LoVo (cell line): Measurements from ENCODE around the gene S100A9.
A peak's percentile ranks its signal among the peaks of the same experiment; 100 is the strongest.

ENCODE experiments used
- DNase-seq: peaks from one replicate; pipeline ENCODE4 v3.0.0-alpha.2; 2016; ENCODE audit warnings: low spot score

Gene S100A9

DNA sequence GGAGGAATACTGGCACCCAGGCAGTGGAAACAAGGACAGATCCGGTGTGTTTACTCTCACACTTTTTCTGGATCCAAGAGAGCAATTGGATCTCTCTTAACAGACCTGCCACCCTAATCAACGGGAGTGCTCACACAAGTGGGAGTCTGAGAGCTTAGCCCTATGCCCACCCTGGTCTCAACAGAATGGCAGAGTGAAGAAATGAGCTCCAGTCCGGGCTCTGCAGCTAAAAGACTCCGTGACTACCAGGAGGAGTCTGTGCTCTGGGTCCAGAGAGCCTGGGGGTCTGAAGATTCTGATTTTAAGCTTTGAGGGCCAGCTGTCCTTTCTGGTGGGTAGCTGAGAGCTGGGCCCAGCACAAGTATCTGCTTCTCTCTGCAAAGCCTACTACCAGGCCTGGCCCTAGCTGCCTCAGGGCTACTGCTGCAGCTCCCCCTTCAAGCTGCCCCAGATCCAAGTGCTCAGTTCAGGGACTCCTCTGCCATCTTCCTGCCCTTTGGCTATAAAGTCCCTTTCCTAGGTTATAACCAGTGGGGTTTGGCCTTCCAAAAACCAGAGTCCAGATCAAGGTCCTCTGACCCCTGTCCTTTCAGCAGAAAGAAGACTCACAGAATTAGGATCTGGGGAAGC is 3.9 kb downstream of the S100A9 start:
- no peak for DNase-seq

DNA sequence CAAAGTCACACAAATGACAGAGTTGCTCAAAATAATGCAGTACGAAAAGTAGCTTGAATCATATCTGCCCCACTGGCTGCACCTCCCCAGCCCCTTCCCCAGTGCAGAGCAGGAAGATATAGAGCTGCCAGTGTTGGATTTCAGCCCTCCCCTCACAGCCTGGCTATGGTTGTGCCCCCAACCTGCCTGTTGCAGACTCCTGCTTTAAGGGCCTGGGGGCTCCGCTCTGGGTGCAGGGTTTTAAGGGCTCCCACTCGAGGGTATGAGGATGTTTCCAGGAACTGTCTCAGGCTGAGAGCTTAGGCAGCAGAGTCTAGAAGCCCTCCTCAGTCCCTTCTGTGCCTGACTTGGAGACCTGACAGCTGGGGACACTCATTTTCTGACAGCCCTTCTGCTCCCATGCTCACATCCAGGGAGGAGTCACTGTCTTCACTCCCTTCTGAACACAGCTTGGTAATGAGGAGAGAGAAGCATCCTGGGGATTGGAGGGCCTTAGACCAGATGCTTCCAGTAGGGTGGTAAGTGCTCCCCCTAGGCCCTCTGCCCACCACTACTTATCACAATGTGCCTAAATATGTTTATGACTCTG is 4.6 kb downstream of the S100A9 start:
- DNase-seq, result no peak

DNA sequence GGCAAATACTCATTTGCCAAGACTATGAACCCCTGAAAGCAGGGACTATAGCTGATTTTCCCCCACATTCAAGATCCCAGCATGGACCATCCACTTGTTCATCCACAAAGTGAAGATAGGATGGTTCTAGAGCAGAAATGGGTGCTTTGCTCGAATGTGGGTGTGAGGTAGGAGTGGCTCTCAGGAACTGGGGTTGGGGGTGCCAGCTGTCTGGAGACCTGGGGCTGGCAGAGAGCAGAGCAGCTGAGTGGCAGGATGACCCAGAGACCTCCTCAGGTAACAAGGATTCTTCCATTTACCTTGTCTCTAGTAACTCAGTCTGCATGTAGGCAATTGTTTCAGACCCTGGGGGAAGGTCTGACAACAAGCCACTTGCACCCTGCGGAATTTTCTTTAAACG is 6.0 kb downstream of the S100A9 start:
- no peak for DNase-seq

DNA sequence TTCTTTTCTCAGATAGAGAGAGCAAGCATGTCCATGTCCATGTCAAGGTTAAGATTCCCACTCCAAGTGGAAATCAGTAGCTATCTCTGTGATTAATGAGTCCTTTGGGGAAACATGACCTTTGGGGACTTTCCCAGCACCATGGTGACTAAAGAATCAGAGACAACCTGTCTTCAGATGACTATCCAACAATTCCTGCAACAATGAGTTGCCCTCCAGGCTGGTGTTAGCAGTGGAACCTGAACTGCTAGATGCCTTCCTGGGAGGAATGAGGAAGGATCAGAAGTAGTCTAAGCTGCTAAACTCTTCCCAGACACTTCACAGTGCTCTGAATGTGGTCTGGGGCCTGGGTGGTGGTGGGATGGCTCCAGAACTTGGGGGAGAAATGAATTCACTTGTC is 6.5 kb downstream of the S100A9 start:
- no peak for DNase-seq

DNA sequence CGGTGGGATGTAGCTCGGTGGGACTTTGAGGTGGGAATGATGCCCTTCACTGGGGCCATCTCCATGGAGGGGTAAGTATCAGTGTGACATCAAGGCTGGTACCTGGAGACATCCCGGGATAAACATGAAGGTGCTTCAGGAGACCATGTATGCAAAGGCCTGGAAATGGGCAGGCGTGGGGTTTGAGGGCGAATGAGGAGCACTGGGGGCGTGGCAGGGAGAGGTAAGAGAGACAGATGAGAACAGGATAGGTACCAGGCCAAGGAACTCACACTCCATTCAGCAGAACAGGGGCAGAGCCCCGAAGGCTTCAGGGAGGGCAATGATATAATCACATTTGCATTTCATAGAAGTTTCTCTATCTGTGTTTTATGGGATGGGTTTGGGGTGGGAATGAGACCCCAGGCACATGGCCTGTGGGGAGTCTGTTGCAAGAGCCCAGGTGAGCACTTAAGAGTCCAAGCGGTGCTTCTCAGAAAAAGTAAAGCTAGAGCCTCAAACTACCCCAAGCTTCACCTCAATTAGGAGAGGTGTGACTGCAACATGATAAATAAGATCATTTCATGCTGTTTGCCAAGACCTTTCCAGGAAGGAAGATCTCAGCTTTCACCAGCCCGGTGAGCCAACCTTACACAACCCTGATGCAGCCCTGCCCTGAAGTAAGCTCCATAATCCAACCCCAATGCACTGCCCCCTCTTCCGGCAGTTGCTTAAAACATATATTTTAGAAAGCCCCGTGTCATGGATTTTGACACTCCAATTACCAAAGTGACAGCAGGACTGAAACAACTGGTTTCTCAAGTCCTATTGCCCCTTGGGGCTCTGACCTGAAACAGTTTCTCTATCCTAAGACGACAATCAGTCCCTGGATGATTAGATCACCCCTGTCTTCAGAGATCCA is 7.4 kb downstream of the S100A9 start:
- no peak for DNase-seq

DNA sequence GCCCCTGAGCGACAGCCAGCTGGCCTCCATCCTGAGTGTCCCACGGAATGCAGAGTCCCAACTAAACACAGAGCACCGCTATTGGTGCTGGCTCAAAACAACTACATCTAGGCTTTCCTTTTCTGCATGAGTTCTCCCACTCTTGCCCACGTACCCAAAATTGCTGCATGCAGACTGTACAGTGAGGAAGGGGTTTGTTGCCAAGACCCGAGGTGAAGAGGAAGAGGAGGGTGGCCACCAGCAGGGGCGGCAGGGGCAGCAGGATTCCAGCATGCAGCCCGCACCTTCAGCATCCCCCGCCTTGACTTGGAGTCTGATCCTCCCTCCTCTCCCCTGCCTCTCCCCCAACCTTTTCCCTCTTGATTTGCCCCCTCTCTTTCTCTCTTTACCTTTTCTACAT is 8.0 kb downstream of the S100A9 start:
- DNase-seq, result no peak

DNA sequence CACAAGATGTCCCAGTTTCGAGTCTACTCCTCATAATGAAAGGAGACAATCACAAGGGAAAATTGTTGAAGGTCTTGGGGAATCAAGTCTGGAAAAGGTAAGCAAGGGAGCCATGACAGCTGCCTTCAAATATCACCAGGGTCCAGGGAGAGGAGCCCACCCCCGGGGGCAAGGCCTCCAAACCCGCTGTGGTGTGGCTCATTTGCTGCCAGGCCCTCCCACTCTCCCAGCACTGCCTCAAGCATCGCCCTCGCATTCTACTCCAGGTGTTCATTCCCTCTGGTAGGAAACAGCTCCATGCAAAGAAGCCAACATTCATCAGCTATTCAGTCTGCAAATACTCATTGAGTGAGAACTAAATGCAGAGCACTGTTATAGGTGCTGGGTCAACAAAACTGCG is 8.6 kb downstream of the S100A9 start:
- DNase-seq, result no peak

DNA sequence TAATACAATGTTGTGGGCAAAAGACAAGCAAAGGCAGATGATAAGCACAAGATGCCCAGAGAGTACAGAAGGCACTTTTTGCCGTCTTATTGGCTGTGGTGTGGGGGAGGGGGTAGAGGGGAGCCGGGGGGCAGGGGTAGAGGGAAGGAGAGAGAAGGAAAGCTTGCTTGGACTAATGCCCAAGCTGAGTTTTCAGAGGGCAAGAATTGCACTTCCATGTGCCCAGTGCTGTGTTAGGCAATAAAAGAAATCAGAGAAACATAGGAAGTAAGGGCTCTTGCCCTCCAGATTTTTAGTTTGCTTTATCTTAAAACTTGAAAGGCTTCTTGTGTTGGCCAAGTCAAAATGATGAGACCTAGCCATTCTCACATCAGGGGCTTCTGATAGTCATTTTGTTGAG is 9.4 kb downstream of the S100A9 start:
- no peak for DNase-seq

DNA sequence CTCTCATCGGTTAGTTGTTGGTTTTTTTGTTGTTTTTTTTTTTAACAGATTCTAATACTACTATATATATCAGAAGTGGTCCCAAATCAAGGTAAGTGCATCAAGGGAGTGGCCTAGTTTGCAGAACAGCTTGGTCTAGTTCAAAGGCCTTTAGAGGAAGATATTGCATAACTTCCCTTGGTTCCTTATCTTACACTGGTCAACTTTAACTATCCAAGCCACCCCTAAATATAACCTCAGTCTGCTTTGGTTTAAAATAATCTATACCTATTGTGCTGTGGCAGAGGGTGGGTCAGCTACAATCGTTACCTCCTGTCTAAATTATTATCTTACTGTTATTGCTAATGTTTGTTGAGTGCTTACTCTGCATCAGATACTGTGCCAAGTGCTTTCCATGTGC is 10.8 kb downstream of the S100A9 start:
- no peak for DNase-seq

DNA sequence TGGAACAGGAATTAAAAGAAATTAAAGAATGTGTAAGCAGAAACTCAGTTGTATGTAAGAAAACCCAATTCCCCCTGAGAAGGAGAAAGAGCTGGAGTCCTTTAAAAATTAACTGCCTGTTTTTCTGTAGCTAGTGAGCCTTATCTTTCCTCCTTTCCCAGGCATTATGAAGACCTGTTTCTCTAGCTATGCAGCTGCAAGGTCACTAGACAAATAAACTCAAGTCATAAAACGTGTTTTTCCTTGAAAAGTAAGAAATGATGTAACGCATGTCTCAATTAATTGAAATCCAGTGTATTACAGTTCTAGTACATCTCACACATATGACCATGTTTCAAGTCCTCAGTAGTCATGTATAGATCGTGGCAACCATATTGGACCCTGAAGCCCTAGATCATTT is 12.5 kb downstream of the S100A9 start:
- no peak for DNase-seq

DNA sequence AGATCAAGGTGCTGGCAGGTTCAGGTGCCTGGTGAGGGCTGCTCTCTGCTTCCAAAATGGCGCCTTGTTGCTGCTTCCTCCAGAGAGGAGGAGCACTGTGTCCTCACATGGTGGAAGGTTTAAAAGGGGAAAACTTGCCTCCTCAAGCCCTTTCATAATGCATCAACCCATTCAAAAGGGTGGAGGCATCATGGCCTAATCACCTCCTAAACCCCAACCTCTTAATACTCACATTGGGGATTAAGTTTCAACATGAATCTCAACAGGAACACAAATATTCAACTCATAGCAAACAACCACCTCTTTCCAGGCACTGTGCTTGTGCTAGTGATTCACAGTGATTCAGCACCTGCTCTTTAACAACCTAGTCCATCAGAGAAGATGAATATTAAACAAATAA is 13.6 kb downstream of the S100A9 start:
- DNase-seq, result no peak

DNA sequence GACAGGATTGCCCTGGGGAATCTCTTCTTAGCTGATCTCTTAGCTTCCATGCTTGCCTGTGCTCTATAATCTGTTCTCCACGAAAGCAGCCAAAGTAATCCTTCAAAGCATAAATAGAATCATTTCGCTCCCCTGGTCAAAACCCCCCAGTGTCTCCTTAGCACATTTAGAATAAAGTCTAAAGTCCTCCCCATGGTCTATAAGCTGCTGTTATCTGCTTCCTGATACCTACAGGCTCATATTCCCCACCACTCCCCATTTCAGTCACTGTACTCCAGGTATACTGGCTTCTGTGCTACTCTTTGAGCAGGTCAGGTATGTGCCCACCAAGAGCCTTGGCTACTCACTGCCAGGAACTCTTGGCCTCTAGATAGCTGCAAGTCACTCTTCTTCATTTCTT is 14.9 kb downstream of the S100A9 start:
- no peak for DNase-seq

DNA sequence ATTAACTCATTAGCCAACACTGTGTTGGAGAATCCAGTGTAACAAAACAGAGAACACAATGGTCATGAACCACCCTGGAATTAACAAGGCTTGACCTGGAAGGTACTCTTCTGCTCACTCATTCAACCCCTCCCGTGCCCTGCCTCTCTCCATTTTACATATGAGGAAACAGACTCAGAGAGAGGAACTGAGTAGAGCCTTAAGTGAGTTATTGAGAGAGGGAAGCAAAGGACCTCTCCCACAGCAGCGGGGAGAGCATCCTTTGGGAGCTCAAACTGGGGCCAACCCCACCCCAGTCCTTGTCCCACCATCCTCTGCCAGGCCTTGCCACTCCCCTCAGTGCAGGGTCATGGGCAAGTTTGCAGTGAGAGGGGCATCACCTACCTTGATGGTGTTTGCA is 16.4 kb downstream of the S100A9 start:
- DNase-seq, result no peak

DNA sequence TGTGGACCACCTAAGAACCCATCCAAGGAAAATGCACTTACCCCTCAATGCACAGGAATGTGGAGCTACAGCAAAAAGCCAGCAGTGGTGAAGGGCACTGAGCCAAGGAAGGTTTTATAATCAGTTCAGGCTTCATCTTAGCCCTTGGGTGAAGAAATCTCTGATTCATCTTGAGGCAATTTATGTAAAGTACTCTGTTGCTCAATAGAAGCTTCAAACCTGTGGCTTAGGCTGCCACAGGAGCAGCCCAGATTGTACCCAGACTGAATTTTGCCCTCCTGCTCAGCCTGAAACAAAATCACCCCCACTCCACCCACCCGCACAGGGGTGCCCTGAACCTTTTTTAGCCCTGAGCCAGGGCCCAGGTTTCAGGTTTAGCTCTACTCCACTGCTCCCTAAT is 17.9 kb downstream of the S100A9 start, which contains the start of gene S100A12:
Gene S100A12 (minus strand): TSS at position 111 of the 400 bp plus-strand sequence. CDS start 1,029 bp downstream, outside the sequence.
- DNase-seq, result peak; percentile 48

DNA sequence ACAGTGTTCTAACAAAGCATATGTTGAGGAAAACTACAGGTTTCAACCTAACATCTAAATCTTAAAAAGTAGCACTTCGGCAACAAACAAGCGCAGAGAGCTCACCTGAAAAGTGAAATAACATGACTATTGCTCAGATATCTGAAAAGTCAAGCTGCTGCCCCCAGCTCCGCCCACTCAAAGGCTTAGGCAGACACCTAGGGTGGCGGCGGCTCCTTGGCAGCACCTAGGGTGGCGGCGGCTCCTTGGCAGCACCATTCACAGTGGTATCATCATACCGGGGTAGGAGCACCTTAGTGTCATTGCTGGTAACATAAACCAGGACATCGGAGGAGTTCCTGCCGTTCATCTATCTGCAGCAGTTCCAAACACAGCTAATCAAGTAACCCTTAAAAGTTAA is 21.9 kb downstream of the S100A9 start:
- no peak for DNase-seq

DNA sequence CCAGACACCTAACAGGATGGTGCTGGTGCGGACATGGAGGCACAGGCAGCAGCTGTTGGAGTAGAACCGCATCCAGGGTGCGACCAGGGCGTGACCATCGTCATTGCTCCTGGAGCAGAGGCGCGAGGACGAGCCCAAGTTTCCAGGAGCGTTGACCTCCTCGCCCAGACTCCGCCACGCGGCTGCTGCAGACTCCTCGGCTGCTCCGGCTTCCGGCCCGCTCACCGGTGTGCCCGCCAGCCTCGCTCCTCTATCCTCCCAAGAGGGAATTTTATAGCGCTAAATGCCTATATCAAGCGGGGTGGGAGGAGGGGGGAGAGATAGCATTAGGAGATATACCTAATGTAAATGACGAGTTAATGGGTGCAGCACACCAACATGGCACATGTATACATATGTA is 23.1 kb downstream of the S100A9 start:
- DNase-seq, result no peak

DNA sequence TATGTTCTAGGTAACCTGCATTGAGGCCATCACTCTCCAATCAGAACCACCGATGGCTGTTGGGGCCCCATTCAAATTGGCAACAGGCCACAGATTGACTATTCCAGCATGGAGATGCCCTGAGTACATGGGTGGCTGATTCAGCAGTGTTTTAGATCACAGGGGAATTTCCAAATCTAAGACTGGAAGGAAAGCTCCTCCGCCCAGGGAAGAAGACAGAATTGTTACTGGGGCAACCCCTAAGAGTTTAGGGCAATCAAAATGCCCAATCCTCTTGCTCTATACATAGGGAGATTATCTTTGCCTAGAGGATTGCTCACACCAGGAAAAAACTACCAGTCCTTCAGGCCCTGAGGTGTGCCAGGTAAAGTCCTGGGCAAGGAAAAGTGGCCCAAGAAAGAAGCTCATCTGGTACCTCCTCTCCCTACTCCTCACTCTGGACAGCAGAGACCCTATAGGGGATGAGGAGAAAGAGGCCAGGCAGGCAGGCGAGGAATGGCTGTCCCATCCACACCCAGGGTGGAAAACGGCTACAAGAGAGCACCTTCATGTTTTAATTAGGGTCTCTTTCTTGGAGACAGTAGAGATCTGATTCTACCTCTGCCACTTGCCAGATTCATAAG is 27.4 kb downstream of the S100A9 start:
- DNase-seq, result no peak

DNA sequence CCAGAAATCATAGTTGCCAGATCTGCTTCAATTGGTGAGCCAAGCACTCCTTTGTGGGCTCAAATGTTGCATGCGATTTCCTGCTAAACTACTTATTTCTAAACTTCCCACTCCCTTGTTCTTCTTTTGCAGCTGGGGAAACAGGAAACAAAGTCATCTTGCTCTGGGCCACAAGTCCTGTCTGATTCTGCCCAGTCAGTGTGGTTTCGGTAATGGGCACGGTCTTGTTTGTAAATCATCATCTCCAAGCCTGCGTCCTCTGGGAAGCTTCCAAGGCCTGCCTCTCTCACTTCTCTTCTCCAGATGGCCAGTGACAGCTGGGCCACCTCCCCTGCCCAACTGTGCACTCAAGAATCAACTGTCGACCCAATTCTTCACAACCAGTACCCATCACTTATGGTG is 28.8 kb downstream of the S100A9 start:
- DNase-seq, result no peak

DNA sequence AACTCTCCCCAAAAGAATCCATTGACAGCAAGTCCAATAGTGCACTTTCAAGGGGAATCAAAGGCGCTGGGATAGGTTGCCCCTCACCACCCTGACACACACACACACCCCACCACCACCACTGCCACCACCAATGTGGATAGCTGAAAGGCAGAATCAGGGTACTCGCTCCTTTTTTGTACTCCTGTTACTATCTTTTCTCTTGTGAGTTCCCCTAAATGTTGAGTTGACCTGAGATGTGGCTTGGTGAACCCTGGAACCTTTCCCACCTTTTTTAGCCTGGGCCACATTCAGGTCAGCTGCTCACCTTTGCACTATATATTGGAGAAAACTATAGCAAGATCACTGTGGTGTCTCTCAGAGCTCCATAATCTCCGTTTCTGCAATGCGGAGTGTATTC is 29.3 kb downstream of the S100A9 start:
- no peak for DNase-seq

DNA sequence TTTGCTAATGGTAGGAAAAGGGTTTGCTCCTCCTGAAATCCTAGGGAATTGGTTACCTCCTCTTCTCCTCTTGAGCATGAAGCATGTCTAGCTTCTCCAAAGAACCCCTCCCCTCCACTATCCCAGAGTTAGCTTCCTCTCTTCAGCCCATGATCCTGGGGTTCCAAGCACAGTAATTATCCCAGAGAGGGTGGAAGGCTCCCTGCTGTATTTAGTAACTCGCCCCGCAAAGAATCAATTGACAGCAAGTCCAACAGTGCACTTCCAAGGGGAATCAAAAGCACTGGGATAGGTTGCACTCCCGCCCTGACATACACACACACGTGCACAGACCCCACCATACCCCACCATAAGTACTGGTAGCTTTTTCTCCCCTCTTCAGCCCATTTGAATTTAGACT is 30.1 kb downstream of the S100A9 start:
- no peak for DNase-seq

DNA sequence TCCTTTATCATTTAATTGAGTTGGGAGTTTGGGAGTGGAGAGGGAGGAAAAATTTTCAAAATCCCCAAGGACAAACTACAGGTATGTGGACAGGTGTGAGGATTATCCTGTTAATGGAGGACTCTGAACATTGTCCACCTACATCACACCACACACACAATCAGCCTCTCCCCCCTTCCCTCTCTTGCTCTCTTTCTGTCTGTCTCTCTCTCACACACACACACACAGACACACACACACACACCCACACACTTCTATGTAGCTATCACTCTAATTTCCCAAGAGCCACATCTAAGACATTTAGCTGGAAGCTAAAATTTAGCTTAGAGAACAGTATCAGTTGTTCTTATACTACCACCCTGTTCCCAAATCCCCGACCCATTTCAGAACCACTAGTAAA is 31.7 kb downstream of the S100A9 start:
- no peak for DNase-seq

DNA sequence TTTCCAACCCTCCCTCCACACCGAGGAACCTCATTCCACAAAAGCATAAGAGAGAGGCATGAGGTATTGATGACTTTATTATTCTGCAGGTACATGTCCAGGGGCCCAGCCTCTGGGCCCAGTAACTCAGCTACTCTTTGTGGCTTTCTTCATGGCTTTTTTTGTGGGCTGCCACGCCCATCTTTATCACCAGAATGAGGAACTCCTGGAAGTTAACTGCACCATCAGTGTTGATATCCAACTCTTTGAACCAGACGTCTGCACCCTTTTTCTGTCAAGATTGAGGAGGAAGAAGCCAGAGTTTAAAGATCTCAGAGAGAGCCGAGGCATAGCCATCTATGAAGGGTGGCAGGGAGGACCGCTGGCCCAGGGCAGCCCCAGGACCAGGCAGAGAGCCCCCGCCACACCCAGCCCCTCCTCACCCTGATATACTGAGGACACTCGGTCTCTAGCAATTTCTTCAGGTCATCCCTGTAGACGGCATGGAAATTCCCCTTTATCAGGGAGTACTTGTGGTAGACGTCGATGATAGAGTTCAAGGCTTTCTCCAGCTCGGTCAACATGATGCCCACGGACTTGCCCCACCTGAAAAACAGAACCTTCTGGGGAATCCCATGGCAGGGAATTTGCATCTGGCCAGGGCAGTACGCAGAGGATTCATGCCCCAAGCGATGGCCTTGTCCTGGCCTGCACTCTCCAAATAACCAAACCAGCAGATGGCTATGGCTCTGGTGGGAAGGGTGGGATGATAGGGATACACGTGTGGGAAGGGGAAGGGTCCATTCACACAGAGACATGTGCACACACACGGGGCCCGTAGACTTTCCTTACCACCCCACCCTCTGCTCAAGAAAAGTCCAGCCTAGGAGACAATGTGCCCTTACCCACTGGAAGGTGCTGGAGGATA is 32.6 kb downstream of the S100A9 start:
- DNase-seq, result no peak
